Endothelial cell of hepatic sinusoid (primary cell): ENCODE measurements around the gene LOXL4.

Experiments
- in situ Hi-C: cut with HindIII; loops from 2 replicates; pipeline ENCODE4 v1.10.0; 2017; ENCODE audit warnings: low sequenced_read_pairs

The LOXL4 gene

DNA sequence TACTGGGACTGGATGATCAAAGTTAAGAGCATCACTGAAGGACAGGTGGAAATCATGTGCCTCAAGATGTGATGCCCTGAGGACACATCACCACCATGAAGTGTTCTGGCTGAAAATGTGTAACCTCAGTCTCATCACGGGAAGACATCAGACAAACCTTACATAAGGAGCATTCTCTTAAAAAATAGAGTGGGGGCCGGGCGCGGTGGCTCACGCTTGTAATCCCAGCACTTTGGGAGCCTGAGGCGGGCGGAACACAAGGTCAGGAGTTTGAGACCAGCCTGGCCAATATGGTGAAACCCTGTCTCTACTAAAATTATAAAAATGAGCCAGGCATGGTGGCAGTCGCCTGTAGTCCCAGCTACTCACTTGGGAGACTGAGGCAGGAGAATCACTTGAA is 65.6 kb downstream of the LOXL4 start:
- in situ Hi-C loops: no loop called here

- in situ Hi-C loops: no loop called here
Measured at GRCh38 chr10:98201760-98202159, 66.2 kb downstream of the LOXL4 start.
